Stimulated activated naive CD4-positive, alpha-beta T cell (primary cell): ENCODE results near the gene CYP4F3.
"Not testable (repeated sequence)": the region's sequence is repeated elsewhere in the genome, so short reads cannot be mapped to it uniquely, and the experiment has no call there.

Experiments
- DNase-seq, 6 experiments: peaks; one replicate each; lab custom pipeline; 2025; lab: John Stamatoyannopoulos, UW

CYP4F3 gene

GRCh38 chr19:15640294-15640903 is at the start of gene CYP4F3:
TSS of gene CYP4F3 (plus strand) at chr19:15640897. CDS start at chr19:15641416, 519 bp downstream.
- DNase-seq, result no peak

GRCh38 chr19:15591796-15592195 is 48.9 kb upstream of the CYP4F3 start:
- no peak for DNase-seq

GRCh38 chr19:15592506-15592905 is 48.2 kb upstream of the CYP4F3 start:
- DNase-seq, result not testable (repeated sequence)

GRCh38 chr19:15593766-15594165 is 46.9 kb upstream of the CYP4F3 start:
- DNase-seq, result not testable (repeated sequence)

GRCh38 chr19:15595069-15595468 is 45.6 kb upstream of the CYP4F3 start:
- no peak for DNase-seq

- DNase-seq, result not testable (repeated sequence)
Measured at GRCh38 chr19:15607978-15608925, 32.4 kb upstream of the CYP4F3 start.

GRCh38 chr19:15609261-15609660 is 31.4 kb upstream of the CYP4F3 start:
- no peak for DNase-seq

- DNase-seq, result no peak
Measured at GRCh38 chr19:15612342-15612741, 28.4 kb upstream of the CYP4F3 start.

- DNase-seq, result no peak
Measured at GRCh38 chr19:15613338-15613737, 27.4 kb upstream of the CYP4F3 start.

- DNase-seq, result no peak
Measured at GRCh38 chr19:15614507-15615379, 26.0 kb upstream of the CYP4F3 start, which contains the start of gene CYP4F8. TSS of gene CYP4F8 (plus strand) at chr19:15615218. CDS start at chr19:15615617, 399 bp downstream.

GRCh38 chr19:15615526-15615925 is 25.2 kb upstream of the CYP4F3 start:
- DNase-seq, result no peak

GRCh38 chr19:15616183-15616582 is 24.5 kb upstream of the CYP4F3 start:
- no peak for DNase-seq

GRCh38 chr19:15616627-15617270 is 23.9 kb upstream of the CYP4F3 start:
- no peak for DNase-seq

GRCh38 chr19:15618321-15618720 is 22.4 kb upstream of the CYP4F3 start:
- no peak for DNase-seq

GRCh38 chr19:15621801-15622200 is 18.9 kb upstream of the CYP4F3 start:
- no peak for DNase-seq

- no peak for DNase-seq
Measured at GRCh38 chr19:15622991-15623390, 17.7 kb upstream of the CYP4F3 start.

GRCh38 chr19:15623711-15624318 is 16.9 kb upstream of the CYP4F3 start:
- no peak for DNase-seq

GRCh38 chr19:15628236-15629002 is 12.3 kb upstream of the CYP4F3 start:
- DNase-seq, result no peak

GRCh38 chr19:15629003-15629880 is 11.5 kb upstream of the CYP4F3 start:
- peak; percentile 55 to 93 (median 83) for DNase-seq
